RWPE2 (cell line): ENCODE results near the gene ENTPD5.

Experiments
- ATAC-seq: fragments of 200-7000 bp; cut with Tn5 transposase; 3 replicates; pipeline ENCODE4 v1.9.1; 2021; ENCODE audit warnings: low read depth
- DNase-seq: peaks from one replicate; pipeline ENCODE4 v3.0.0-alpha.2; 2020; ENCODE audit warnings: low spot score
- H3K27ac ChIP-seq: fragments of 450-650 bp; 2 replicates; pipeline ENCODE4 v1.5.1; 2017; ENCODE audit warnings: mild to moderate bottlenecking; ENCODE audit not compliant: poor library complexity, severe bottlenecking
- H3K27me3 ChIP-seq: fragments of 250-450 bp; sonication (Bioruptor Pico); 2 replicates; pipeline ENCODE4 v1.5.1; 2021; ENCODE audit warnings: mild to moderate bottlenecking, moderate library complexity; ENCODE audit not compliant: insufficient read depth, poor library complexity, severe bottlenecking
- H3K36me3 ChIP-seq: fragments of 250-450 bp; sonication (Bioruptor Pico); 2 replicates; pipeline ENCODE4 v1.5.1; 2020; ENCODE audit warnings: low read depth, mild to moderate bottlenecking, moderate library complexity
- H3K4me1 ChIP-seq: fragments of 250-450 bp; sonication (Bioruptor Pico); 2 replicates; pipeline ENCODE4 v1.5.1; 2021; ENCODE audit warnings: mild to moderate bottlenecking, moderate library complexity; ENCODE audit not compliant: insufficient read depth, poor library complexity, severe bottlenecking
- H3K4me3 ChIP-seq: fragments of 250-450 bp; sonication (Bioruptor Pico); 2 replicates; pipeline ENCODE4 v1.5.1; 2021; ENCODE audit warnings: mild to moderate bottlenecking, moderate library complexity; ENCODE audit not compliant: severe bottlenecking
- H3K9me3 ChIP-seq: fragments of 250-450 bp; sonication (Bioruptor Pico); 2 replicates; pipeline ENCODE4 v1.5.1; 2021; ENCODE audit warnings: mild to moderate bottlenecking, moderate library complexity; ENCODE audit not compliant: severe bottlenecking
- CTCF ChIP-seq: fragments of 450-650 bp; IDR thresholded peaks from one replicate; pipeline ENCODE4 v1.5.1; 2017; ENCODE audit warnings: mild to moderate bottlenecking, moderate library complexity; ENCODE audit not compliant: poor library complexity, severe bottlenecking

ENTPD5 gene

GRCh38 chr14:74062809-74063150, 43.7 kb upstream of the ENTPD5 start:
- Histone ChIP-seq H3K4me3 (no peak overlapping the region), H3K27ac (peak overlapping the region; percentile 34), H3K4me1 (peaks cover 11% of the 10 kb centered on the region), H3K27me3 (no peaks in the 10 kb centered on the region), H3K36me3 (peaks cover 3% of the 10 kb centered on the region), H3K9me3 (no peaks in the 10 kb centered on the region)
- ATAC-seq, result peak; percentile 11; the same call in 2 of the 3 replicates
- DNase-seq, result no peak
- TF ChIP-seq CTCF, result no peak

- H3K4me1 ChIP-seq, result peaks cover 6% of the 10 kb centered on the region
- TF ChIP-seq CTCF, result no peak
- H3K27me3 ChIP-seq, result no peaks in the 10 kb centered on the region
- DNase-seq (no peak), ATAC-seq (no peak)
- H3K27ac ChIP-seq, result no peak overlapping the region
- H3K36me3 ChIP-seq, result no peaks in the 10 kb centered on the region
- no peak overlapping the region for H3K4me3 ChIP-seq
- no peaks in the 10 kb centered on the region for H3K9me3 ChIP-seq
Observed at GRCh38 chr14:74049876-74050495, 30.9 kb upstream of the ENTPD5 start.

- TF ChIP-seq CTCF, result peak; percentile 16
- ATAC-seq (peak; percentile 27; the same call in 1 of the 3 replicates), DNase-seq (no peak)
- Histone ChIP-seq H3K27ac (no peak overlapping the region), H3K4me3 (no peak overlapping the region), H3K9me3 (no peaks in the 10 kb centered on the region), H3K27me3 (no peaks in the 10 kb centered on the region), H3K4me1 (peaks cover 6% of the 10 kb centered on the region), H3K36me3 (no peaks in the 10 kb centered on the region)
Observed at GRCh38 chr14:74048281-74048680, 29.2 kb upstream of the ENTPD5 start.

GRCh38 chr14:74045522-74045921, 26.4 kb upstream of the ENTPD5 start:
- no peak for DNase-seq
- H3K27me3 ChIP-seq, result no peaks in the 10 kb centered on the region
- no peak for ATAC-seq
- no peak overlapping the region for H3K27ac ChIP-seq
- no peaks in the 10 kb centered on the region for H3K36me3 ChIP-seq
- no peak for TF ChIP-seq CTCF
- no peak overlapping the region for H3K4me3 ChIP-seq
- peaks cover 6% of the 10 kb centered on the region for H3K4me1 ChIP-seq
- H3K9me3 ChIP-seq, result no peaks in the 10 kb centered on the region

- Histone ChIP-seq H3K4me3 (no peak overlapping the region), H3K4me1 (peaks cover 6% of the 10 kb centered on the region), H3K9me3 (no peaks in the 10 kb centered on the region), H3K27ac (no peak overlapping the region), H3K36me3 (peaks cover 4% of the 10 kb centered on the region; the same call in 1 of the 2 replicates), H3K27me3 (no peaks in the 10 kb centered on the region)
- DNase-seq (no peak), ATAC-seq (no peak; the same call in 2 of the 3 replicates)
- TF ChIP-seq CTCF, result no peak
Observed at GRCh38 chr14:74042296-74042695, 23.2 kb upstream of the ENTPD5 start.
